T-cell (primary cell): Measurements from ENCODE around the gene ZDHHC15. TPM values are rescaled to one million over a fixed set of nuclear protein-coding genes. Genes with fewer than 3 reads are reported as not detected.

Source experiments
- ATAC-seq, 4 experiments: fragments of 200-7000 bp in 3 of 4; fragments of 150-1000 bp in 1 of 4; cut with Tn5 transposase; replicated peaks in 1 of 4; 1 replicate in 3 of 4; 2 replicates in 1 of 4; pipeline ENCODE4 v1.10.0; 2021; ENCODE audit warnings: moderate library complexity in 3 of 4, mild to moderate bottlenecking in 2 of 4, moderate number of reproducible peaks in 1 of 4
- CTCF ChIA-PET, 2 donors: fragments of 300-600 bp; sonication (Branson Sonifier 250); formaldehyde crosslinking; loops; one replicate each; lab custom pipeline; 2022; ENCODE audit warnings: antibody characterized with exemption in 2 of 2; lab: Charles Lee
- POLR2A ChIA-PET, 2 donors: fragments of 300-600 bp; sonication (Branson Sonifier 250); formaldehyde crosslinking; loops; one replicate each; lab custom pipeline; 2022; ENCODE audit warnings: antibody characterized with exemption in 2 of 2; lab: Charles Lee
- DNase-seq, 35 experiments: peaks; one replicate each; pipeline versions ENCODE4 v3.0.0 to v3.0.0-alpha.2; 2013 to 2023
- H3K27ac ChIP-seq: one replicate; pipeline ENCODE4 v1.5.1; 2013; ENCODE audit warnings: low read length
- H3K27me3 ChIP-seq, 2 experiments: replicated peaks in 1 of 2; 1 replicate in 1 of 2; 2 replicates in 1 of 2; pipeline versions ENCODE4 v1.6.1 to v1.7.0; 2013; ENCODE audit warnings: low read length in 1 of 2, mixed read lengths in 1 of 2; ENCODE audit not compliant: control insufficient read depth in 2 of 2, insufficient read depth in 2 of 2; ENCODE audit errors: extremely low read depth in 1 of 2
- H3K36me3 ChIP-seq, 2 donors: 1 replicate in 1 of 2; 2 replicates in 1 of 2; pipeline versions ENCODE4 v1.6.1 to v1.7.0; 2013; ENCODE audit warnings: low read length in 1 of 2; ENCODE audit not compliant: control insufficient read depth in 2 of 2, insufficient read depth in 1 of 2; ENCODE audit errors: extremely low read depth in 1 of 2
- H3K4me1 ChIP-seq, 2 experiments: 1 replicate in 1 of 2; 2 replicates in 1 of 2; pipeline versions ENCODE4 v1.6.1 to v1.7.0; 2013; ENCODE audit warnings: low read length in 2 of 2, mixed read lengths in 1 of 2; ENCODE audit not compliant: insufficient read depth in 2 of 2, control insufficient read depth in 1 of 2; ENCODE audit errors: extremely low read depth in 1 of 2
- H3K4me3 ChIP-seq, 2 donors: 1 replicate in 1 of 2; 2 replicates in 1 of 2; pipeline versions ENCODE4 v1.5.1 to v1.7.0; 2013; ENCODE audit warnings: mild to moderate bottlenecking in 2 of 2, low read length in 1 of 2, moderate library complexity in 1 of 2; ENCODE audit not compliant: control insufficient read depth in 1 of 2; ENCODE audit errors: extremely low read depth in 1 of 2
- H3K9me3 ChIP-seq: 2 replicates; pipeline ENCODE4 v1.7.0; 2013
- H3K27ac Mint-ChIP-seq, 2 donors: one replicate each; pipeline ENCODE4 v1.8.0; 2020 to 2021; ENCODE audit warnings: mild to moderate bottlenecking in 2 of 2, mixed read lengths in 2 of 2
- H3K27me3 Mint-ChIP-seq, 2 donors: one replicate each; pipeline ENCODE4 v1.8.0; 2021 to 2022; ENCODE audit warnings: mixed read lengths in 2 of 2
- H3K36me3 Mint-ChIP-seq: one replicate; pipeline ENCODE4 v1.8.0; 2021; ENCODE audit warnings: mixed read lengths
- H3K4me1 Mint-ChIP-seq, 3 donors: one replicate each; pipeline ENCODE4 v1.8.0; 2020 to 2022; ENCODE audit warnings: mixed read lengths in 3 of 3, mild to moderate bottlenecking in 1 of 3
- H3K4me3 Mint-ChIP-seq, 3 donors: one replicate each; pipeline ENCODE4 v1.8.0; 2020 to 2022; ENCODE audit warnings: mild to moderate bottlenecking in 3 of 3, mixed read lengths in 3 of 3, moderate library complexity in 3 of 3
- H3K9me3 Mint-ChIP-seq, 3 donors: one replicate each; pipeline ENCODE4 v1.8.0; 2020 to 2022; ENCODE audit warnings: mixed read lengths in 3 of 3
- WGBS: methylation state at CpG from one replicate; pipeline ENCODE4 v1.1.5; 2013; ENCODE audit warnings: missing lambda C conversion rate; ENCODE audit not compliant: insufficient coverage; 5-methylcytosine and 5-hydroxymethylcytosine counted together
- total RNA-seq, 35 experiments: library from RNA in 6 of 35; stranded (reverse) in 6 of 35; fragments of 120-200 nt in 1 of 35; gene quantifications; one replicate each; pipeline versions ENCODE4 v1.2.1 to v1.2.4 and lab custom pipeline; 2013 to 2026

Gene ZDHHC15
- total RNA-seq, 5 donors from 2014 or later (not counting 1 experiment from before 2014, with no cell fraction given) = 0.13 to 0.75 (median 0.35) TPM

DNA sequence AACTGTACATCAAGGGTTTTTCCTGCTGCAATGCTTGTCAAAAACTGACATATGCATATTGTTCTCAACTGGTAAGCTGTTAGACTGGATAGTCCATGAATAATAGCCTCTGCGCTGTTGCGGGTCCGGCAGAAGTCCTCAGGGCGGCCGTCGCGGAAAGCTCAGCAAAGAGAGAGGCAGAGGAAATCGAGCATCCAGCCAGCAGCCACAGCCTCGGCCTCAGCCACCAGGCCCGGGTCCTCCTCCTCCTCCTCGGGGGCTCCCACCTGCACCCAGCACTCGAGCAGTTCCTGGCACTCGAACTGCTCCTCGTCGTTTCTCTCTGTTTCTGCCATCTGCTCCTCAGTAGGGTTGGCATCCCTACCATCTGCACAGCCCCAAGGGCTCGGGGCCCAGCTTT is 195.2 kb downstream of the ZDHHC15 start:
- CTCF ChIA-PET = no interaction called here
- Mint-ChIP-seq H3K36me3 (peaks cover 74% of the 10 kb centered on the region), H3K4me3 (no peak overlapping the region), H3K4me1 (no peaks in the 10 kb centered on the region), H3K27me3 (peaks cover 0 to 8% of the 10 kb centered on the region in 2 donors), H3K9me3 (peaks cover 0 to 21% (median 18%) of the 10 kb centered on the region in 3 donors), H3K27ac (no peak overlapping the region)
- no peaks in the 10 kb centered on the region for H3K4me1 ChIP-seq
- H3K27me3 ChIP-seq = no peaks in the 10 kb centered on the region
- WGBS = 98% methylated on average over 13 of the region's 16 CpGs
- H3K27ac ChIP-seq = no peak overlapping the region
- DNase-seq = no peak
- H3K36me3 ChIP-seq = peaks cover 0 to 14% of the 10 kb centered on the region in 2 donors
- POLR2A ChIA-PET = no interaction called here
- H3K9me3 ChIP-seq = peaks cover 4% of the 10 kb centered on the region
- no peak overlapping the region for H3K4me3 ChIP-seq
- no peak for ATAC-seq

Other genes with a start within 250 kb of the ZDHHC15 start
- gene UPRT, start 249.0 kb downstream of the ZDHHC15 start, total RNA-seq = 10 to 100 TPM; 18.0 to 31.0 (median 22.5) TPM